ENCODE measurements around the gene DLGAP1.

GRCh38 chr18:3452750-3453539 lies 1002.2 kb downstream of the DLGAP1 start:
- TF ChIP-seq POLR2A (IDR thresholded peaks at IDR 0.05), result no peak
- TF ChIP-seq, protein P1, sequence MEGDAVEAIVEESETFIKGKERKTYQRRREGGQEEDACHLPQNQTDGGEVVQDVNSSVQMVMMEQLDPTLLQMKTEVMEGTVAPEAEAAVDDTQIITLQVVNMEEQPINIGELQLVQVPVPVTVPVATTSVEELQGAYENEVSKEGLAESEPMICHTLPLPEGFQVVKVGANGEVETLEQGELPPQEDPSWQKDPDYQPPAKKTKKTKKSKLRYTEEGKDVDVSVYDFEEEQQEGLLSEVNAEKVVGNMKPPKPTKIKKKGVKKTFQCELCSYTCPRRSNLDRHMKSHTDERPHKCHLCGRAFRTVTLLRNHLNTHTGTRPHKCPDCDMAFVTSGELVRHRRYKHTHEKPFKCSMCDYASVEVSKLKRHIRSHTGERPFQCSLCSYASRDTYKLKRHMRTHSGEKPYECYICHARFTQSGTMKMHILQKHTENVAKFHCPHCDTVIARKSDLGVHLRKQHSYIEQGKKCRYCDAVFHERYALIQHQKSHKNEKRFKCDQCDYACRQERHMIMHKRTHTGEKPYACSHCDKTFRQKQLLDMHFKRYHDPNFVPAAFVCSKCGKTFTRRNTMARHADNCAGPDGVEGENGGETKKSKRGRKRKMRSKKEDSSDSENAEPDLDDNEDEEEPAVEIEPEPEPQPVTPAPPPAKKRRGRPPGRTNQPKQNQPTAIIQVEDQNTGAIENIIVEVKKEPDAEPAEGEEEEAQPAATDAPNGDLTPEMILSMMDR (IDR thresholded peaks at IDR 0.05), result no peak
- no peak for TF ChIP-seq POLR2AphosphoS5 (IDR thresholded peaks at IDR 0.05)
- no peak for TF ChIP-seq EP300 (IDR thresholded peaks at IDR 0.05)
